ENCODE measurements around the gene ODAM.

- TF ChIP-seq CTCF (IDR thresholded peaks at IDR 0.05; ENCODE audit: low read depth, low read length, poor library complexity, severe bottlenecking), result no peak
- no peak for TF ChIP-seq EZH2phosphoT487 (IDR thresholded peaks at IDR 0.05; ENCODE audit: borderline replicate concordance, low read length)
Observed at GRCh38 chr4:70179811-70180210, 15.7 kb upstream of the ODAM start.
